ENCODE data around the gene ARHGAP18.
"Not testable (repeated sequence)": the region's sequence is repeated elsewhere in the genome, so short reads cannot be mapped to it uniquely, and the experiment has no call there.

Gene ARHGAP18

DNA sequence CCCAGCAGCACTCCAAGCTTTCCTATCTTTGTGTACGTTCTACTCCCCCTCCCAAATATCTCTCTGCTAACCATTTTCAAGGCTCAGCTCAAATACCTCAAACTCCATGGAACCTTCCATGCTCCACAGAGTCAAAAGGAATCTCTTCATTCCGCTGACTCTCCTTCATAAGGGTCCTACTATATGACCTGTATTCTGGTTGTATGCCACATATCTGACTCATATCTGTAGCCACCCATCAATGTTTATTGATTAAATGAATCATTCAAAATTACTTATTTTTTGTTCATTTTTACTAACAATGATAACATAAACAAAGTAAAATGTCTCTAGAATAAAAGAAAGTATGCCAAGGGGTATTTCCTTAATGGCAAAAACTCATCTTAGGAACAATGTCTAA lies 123.2 kb downstream of the ARHGAP18 start:
- DNase-seq (ENCODE audit: low read depth in 2 of 2): no peak

- DNase-seq (ENCODE audit: low read depth in 2 of 2): no peak
These were observed 126.1 kb downstream of the ARHGAP18 start for GRCh38 chr6:129583866-129584265.

DNA sequence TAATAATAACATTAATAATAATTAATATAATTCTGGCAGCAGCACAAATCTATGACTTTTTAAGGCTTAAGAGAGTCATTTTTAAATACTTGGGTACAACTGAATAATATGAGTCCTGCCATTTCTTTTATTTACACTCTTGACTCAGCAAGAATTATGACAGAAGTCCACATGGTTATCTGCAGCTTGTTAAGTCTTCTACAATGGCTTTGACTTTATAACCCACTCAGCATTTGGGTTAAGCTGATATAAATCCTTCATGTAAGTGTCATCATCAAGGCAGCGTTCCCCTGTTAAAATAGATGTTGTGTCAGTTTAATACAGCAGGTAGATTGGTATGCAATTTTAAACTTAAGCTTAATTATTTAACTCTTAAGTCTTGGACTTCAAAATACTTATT lies 131.7 kb downstream of the ARHGAP18 start:
- DNase-seq (ENCODE audit: low read depth in 2 of 2): no peak

DNA sequence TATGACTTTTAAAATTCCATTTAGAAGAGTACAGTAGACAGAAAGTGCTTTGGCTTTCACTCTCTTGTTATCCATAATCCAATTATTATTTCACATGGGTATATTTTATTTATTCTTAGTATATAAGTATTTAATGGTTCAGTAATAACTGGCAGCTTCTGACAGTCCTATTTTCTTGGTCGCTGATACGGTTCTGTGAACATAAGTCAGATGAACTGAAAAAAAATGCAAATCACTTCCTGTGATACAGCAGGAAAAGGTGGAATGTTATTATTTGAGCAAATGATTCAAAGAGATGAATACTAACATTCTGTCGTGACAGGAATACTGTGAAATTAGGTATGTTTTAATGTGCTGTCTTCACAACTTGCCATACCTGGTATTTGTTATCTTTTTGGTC lies 132.3 kb downstream of the ARHGAP18 start:
- DNase-seq (ENCODE audit: low read depth in 2 of 2): no peak

DNA sequence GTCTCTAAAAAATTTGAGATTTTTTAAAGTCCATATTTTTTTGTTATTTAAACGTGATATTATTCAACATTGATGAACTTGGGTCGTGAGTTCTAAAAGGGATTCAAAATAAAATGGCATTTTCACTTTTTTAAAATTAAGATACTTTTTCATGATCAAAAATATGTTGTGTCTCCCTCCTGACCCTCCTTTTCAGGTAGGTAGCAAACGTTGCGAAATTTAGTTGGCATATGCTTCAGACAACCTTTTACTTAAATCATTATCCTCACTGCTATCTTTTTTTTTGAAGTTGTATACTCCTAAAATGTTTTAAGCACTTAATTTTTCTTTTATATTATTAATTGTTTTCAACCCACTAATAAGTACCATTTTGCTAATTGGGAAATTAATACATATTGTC lies 133.5 kb downstream of the ARHGAP18 start:
- DNase-seq (ENCODE audit: low read depth in 2 of 2): no peak

DNA sequence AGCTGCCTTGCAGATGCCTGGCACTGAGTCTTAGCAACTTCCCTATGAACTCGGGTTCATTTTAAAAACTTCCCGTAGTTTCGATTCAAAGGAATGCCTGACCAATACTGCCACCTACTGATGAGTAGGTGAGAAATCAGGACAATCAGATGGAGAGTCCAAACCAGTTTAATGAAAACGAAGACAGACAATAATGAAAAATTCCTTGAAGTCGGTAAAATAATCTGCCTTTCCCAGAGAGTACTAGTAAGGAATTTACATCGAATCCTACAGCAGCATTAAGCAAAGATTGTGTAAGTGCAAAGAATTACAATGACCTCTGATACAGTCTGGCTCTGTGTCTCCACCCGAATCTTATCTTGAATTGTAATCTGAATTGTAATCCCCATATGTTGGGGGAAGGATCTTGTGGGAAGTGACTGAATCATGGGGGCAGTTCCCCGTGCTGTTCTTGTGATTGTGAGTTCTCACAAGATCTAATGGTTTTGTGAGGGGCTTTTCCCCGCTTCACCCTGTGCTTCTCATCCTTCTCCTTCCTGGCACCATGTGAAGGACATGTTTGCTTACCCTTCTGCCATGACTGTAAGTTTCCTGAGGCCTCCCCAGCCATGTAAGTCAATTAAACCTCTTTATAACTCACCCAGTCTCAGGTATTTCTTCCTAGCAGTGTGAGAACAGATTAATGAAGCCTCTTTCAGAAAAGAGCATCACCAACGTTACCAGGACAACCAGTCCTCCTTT lies 134.4 kb downstream of the ARHGAP18 start:
- no peak for DNase-seq (ENCODE audit: low read depth in 2 of 2)

DNA sequence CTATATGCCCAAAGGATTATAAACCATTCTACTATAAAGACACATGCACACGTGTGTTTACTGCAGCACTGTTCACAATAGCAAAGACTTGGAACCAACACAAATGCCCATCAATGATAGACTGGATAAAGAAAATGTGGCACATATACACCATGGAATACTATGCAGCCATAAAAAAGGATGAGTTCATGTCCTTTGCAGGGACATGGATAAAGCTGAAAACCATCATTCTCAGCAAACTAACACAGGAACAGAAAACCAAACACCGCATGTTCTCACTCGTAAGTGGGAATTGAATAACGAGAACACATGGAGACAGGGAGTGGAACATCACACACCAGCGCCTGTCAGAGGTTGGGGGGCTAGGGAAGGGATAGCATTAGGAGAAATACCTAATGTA lies 135.4 kb downstream of the ARHGAP18 start:
- DNase-seq (ENCODE audit: low read depth in 2 of 2): not testable (repeated sequence)

- DNase-seq (ENCODE audit: low read depth in 2 of 2): not testable (repeated sequence)
These were observed 139.0 kb downstream of the ARHGAP18 start for GRCh38 chr6:129570929-129571328.

GRCh38 chr6:129568015-129568414 lies 142.0 kb downstream of the ARHGAP18 start:
- DNase-seq (ENCODE audit: low read depth in 2 of 2): no peak

DNA sequence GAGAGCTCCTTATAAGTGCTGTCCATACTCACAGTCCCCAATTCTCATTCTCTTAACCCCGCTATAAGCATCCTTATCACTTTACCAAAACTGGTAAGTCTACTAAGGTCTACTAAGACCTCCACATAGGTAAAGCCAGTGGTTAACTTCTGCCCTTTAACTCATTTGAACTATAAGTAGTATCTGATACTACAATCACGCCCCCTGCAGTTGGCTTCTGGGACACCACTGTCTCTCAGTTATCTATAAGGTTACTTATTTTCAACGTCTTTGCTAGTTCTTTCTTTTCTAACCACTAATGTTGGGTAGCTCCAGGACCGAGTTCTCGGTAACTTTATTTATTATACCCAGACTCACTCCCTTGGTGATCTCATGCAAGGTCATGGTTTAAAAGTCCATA lies 142.6 kb downstream of the ARHGAP18 start:
- no peak for DNase-seq (ENCODE audit: low read depth in 2 of 2)

DNA sequence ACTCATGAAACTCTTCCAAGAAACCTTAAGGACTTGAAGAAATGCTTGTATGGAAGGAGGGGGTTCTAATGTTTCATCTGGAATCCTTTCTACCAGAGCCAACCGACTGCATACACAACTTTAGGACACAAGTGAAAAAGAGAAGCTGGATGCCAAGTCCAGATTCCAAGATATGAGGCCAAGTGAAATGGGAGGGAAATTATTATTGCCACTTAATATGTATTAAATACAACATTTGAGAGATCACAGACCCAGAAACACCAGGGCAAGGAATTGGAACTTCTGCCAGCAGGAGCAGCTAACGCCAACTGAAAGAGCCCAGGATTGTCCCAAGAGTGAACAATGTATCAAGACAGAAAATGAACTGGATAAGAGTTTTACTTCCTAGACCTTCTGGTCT lies 144.2 kb downstream of the ARHGAP18 start:
- no peak for DNase-seq (ENCODE audit: low read depth in 2 of 2)

DNA sequence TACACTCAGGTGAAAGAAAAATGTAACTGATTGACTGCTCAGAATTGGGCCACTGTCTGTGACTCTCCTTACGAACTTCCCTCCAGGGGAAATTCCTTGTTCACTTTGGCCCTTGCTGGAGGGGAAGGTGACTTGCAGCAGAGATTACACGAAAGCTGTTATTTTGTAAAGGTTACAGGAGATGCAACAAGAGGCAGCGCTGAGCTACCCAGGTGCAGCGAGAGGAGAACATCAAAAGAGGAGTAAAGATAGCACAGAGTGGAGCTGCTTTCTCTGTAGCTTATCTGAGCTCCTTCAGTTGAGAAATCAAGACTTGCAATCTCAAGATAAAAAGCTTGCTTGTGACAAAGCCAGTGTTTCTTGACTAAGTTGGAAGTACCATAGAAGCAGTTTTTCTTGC lies 144.6 kb downstream of the ARHGAP18 start:
- DNase-seq (ENCODE audit: low read depth in 2 of 2): no peak

DNA sequence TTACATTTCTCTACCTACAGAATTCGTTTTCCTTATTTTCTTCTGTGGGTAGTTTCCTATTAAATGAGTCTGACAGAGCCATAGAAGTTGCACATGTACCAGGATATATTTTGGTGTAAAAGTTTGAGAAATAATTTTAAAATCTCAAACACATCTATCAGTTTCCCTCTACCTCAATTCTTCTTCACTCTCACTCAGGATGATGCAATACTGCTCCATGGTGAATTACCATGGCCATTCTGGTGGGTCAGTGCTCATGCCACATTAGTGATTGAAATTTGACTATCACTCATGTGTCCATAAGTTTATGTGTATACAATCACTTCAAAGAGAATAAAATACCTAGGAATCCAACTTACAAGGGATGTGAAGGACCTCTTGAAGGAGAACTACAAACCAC lies 151.7 kb downstream of the ARHGAP18 start:
- no peak for DNase-seq (ENCODE audit: low read depth in 2 of 2)

GRCh38 chr6:129555206-129555832 lies 154.7 kb downstream of the ARHGAP18 start:
- DNase-seq (ENCODE audit: low read depth in 2 of 2): no peak

DNA sequence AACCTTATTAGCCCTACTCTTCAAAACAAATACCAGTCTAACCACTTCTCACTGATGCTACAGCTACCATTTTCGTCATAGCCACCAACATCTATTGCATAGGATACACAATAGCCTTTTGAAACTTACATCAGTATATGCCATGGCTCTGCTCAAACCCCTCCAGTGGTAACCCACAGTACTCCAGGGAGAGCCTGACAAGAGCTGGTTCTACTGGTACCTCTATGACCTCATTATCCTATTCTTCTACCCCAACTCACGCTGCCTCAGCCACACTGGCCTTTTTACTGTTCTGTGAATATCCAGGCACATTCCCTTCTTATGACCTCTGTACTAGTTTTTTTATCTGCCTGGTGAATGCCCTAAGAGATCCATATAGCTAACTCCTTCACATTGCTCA lies 157.6 kb downstream of the ARHGAP18 start:
- no peak for DNase-seq (ENCODE audit: low read depth in 2 of 2)

- no peak for DNase-seq (ENCODE audit: low read depth in 2 of 2)
These were observed 158.5 kb downstream of the ARHGAP18 start for GRCh38 chr6:129551486-129551885.

GRCh38 chr6:129546702-129547101 lies 163.3 kb downstream of the ARHGAP18 start:
- DNase-seq (ENCODE audit: low read depth in 2 of 2): no peak

DNA sequence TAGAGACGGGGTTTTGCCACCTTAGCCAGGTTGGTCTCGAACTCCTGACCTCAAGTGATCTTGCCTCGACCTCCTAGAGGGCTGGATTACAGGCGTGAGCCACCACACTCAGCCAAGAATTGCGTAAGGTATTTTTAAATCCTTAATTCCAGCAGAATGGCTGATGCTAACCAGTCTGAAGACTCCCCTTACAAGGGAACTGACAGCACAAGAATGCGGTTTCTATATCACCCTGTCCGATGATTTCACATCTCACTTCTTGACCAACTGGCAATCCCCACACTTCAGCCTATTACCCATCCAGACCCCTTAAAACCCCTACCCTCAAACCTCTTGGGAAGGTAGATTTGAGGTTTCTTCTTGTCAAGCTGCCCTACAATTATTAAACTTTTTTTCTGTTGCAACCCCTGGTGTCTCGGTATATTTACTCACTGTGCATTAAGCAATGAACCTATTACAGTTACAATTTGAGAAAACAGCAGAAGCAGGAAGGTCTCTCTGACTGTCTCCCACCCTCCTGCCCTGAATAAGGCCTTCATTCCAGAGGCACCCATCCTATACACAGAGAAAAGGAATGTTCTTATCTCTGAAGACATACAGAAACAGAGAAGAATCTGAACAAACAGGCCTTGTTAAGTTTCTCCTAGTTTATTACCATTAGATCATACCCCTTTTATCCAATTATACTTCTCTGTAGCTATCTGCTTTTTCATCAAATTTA lies 164.9 kb downstream of the ARHGAP18 start:
- no peak for DNase-seq (ENCODE audit: low read depth in 2 of 2)

DNA sequence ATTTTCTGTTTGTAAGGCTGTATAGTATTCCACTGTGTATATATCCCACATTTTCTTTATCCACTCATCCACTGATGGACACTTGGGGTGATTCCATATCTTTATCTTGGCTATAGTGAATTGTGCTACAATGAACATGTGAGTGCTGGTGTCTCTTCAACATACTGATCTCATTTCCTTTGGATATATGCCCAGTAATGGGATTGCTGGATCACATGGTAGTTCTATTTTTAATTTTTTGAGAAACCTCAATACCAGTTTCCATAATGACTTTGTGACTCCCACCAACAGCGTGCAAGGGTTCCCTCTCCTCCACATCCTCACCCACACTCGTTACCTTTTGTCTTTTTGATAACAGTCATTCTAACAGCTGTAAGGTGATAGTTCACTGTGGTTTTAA lies 166.0 kb downstream of the ARHGAP18 start:
- DNase-seq (ENCODE audit: low read depth in 2 of 2): no peak

DNA sequence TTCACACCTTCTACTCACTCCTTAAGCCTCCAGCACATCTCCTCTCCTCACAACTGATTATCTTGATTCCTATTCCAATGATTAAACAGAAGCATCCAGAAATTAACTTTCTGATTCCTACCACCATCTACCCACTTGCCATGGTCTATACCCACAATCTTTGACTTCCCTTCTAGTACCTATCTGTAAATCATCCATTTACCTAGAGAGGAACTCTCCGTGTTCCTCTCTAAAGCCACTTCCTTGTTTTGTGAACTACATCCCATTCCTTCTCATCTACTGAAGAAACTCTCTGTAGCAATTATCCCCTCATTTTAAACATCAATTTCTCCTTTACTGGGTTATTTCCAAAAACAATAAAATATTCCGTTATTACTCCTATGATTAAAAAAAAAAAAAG lies 167.3 kb downstream of the ARHGAP18 start:
- DNase-seq (ENCODE audit: low read depth in 2 of 2): no peak

DNA sequence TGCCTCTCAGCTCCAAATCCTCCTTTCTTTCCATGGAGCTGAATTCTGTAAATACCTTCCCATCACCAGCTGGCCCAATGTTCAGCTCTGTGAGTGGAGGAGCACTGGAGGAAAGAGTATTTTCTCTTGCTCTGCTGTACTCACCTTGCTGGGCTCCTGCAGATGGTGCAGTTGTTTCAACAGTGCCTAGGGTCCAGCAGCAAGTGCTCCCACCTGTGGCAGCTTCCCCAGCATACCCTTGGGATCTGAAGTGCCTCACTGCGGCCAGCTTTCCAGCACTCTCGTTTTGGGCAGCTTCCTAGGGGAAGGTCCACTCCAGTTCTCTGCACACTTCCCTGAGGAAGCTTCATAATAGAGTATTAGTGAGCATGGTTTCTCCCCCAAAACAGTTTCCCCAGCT lies 170.9 kb downstream of the ARHGAP18 start:
- DNase-seq (ENCODE audit: low read depth in 2 of 2): no peak

DNA sequence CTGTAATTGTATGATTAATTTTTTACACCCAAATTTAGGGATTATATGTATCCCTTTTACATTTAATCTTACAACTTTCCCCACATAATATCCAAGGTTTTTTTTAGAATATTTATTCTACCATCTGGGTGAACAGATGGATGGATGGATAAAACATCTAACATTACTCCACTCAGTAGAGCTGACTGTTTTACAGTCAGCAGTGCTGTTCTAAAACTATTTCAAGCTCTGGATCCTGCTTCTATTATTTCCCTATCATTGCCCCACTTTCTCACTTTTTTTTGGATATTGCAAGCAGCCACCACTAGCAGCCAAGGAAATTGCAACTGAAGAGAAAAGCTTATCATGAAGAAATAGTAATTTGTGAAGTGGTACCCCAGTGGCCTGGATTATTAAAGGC lies 173.7 kb downstream of the ARHGAP18 start:
- DNase-seq (ENCODE audit: low read depth in 2 of 2): no peak

GRCh38 chr6:129534926-129535325 lies 175.1 kb downstream of the ARHGAP18 start:
- DNase-seq (ENCODE audit: low read depth in 2 of 2): no peak

Data from stimulated activated CD8-positive, alpha-beta memory T cell treated with anti-CD3 and anti-CD28 coated beads, Interleukin-7, amount 100 ng/mL, for 1 hour (primary cell).